GM18867 (cell line): ENCODE data around the gene RPL3.
"Not testable (repeated sequence)": the region's sequence is repeated elsewhere in the genome, so short reads cannot be mapped to it uniquely, and the experiment has no call there.

Experiments
- ATAC-seq: cut with Tn5 transposase; IDR thresholded peaks from one replicate; pipeline ENCODE4 v1.9.1; 2021; ENCODE audit warnings: mild to moderate bottlenecking, moderate library complexity; ENCODE audit not compliant: unreplicated experiment

RPL3 gene

DNA sequence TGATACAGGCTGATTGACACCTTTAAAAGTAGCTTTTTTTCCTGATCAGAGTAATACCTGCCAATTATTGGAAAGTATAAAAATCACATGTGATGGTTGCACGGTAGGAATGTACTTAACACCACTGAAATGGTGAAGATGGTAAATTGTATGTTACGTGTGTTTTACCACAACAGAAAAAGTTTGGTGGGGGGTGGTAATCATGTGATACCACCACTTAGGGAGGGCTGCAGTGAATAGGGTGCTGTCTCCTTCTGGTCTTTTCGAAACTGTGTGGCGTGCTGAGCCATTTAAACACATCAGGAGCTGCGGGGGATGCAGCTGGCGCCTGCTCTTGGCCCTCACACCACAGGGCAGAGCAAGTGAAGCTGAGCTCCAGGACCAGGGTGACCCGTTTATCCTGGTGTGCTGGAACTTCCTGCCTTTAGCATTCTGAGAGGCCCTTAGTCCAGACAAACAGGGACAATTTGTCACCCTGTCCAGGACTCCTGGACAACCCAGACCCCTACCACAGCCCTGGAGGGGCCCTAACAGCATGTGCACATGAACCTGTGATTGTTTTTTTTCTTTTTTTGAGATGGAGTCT lies 33.0 kb upstream of the RPL3 start:
- ATAC-seq: no peak

- ATAC-seq: no peak
Observed at GRCh38 chr22:39351689-39352214, 32.3 kb upstream of the RPL3 start.

GRCh38 chr22:39350757-39351688 lies 31.6 kb upstream of the RPL3 start:
- no peak for ATAC-seq

- no peak for ATAC-seq
Observed at GRCh38 chr22:39349967-39350726, 30.7 kb upstream of the RPL3 start, which contains the start of gene SYNGR1. Gene SYNGR1 (plus strand): TSS chr22:39349991. CDS start chr22:39350011, 20 bp downstream.

DNA sequence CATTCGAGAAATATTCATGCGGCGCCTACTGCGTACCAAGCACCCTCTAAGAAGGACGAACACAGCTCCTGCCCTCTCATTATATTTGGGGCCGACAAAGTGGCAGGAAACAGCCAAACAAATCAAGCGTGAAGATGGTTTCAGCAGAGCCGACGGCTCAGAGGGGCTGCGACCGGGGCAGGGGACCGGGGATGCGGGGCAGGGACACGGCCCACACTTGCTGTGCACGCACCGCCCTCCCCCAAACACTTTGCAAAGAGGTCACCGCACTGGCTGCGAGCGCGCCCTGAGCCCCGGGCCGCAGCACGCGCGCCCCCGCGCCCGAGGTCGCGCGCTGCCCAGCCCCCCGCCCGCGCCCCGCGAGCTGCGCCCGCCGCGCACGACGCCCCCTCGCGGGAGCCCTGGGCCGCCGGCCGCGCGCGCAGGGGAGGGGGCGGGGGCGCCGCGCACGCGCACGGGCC lies 30.1 kb upstream of the RPL3 start:
- ATAC-seq: no peak

DNA sequence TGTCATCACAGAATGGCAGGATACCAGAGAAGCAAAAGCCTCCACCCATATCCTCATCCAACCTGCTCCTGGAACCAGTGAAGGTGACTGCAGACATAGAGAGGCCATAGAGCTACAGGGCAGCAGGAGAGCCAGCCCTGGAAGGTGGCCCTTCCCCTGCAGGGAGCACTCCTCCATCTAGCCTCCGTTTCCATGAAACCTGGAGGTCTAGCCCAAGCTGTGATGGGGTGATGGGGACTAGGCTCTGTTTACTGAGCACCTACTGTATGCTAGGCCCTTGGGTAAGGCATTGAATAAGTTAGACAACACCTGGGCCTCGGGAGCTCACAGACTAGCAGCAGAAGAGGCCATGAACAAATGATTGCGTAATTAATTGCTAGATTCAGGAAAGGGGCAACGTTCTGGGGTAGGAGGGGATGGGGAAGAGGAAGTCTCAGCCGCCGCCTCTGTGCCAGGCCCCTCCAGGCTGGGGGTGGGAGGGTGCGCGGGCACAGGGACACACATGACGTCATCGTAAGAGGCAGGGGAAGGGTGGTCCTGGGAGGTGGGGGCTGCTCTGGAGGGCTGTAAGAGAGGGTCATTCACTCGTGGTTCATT lies 29.6 kb upstream of the RPL3 start:
- ATAC-seq: no peak

- ATAC-seq: no peak
Observed at GRCh38 chr22:39345231-39345630, 25.8 kb upstream of the RPL3 start.

DNA sequence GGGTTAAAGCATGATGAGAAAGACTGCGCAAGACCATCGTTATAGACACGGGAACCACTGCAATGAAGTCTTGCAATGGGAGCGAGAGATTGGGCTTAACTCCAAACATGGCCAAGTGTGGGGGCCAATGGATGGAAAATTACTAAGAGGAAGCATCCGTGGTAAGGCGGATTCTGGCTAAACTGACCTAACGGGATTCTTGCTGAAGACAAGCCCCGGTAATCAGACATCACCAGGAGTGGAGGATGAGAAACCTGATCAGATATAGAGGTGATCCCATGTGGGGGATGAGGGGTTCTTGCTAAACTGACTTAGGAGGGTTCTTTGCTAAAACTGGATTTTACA lies 24.6 kb upstream of the RPL3 start:
- no peak for ATAC-seq

- no peak for ATAC-seq
Observed at GRCh38 chr22:39343259-39344045, 24.0 kb upstream of the RPL3 start.

GRCh38 chr22:39341179-39341578 lies 21.8 kb upstream of the RPL3 start:
- ATAC-seq: no peak

DNA sequence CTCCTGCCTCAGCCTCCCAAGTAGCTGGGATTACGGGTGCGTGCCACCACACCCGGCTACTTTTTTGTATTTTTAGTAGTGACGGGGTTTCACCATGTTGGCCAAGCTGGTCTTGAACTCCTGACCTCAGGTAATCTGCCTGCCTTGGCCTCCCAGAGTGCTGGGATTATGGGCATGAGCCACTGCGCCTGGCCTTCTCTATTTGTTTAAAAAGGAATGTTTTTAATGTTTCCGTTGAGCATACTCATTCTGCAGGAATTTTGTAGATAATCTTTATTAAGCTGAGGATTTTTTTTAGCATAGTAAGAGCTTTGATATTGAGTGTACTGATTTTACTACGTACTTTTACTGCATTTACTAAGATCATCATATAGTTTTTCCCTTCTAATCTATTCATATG lies 20.4 kb upstream of the RPL3 start:
- ATAC-seq: not testable (repeated sequence)

DNA sequence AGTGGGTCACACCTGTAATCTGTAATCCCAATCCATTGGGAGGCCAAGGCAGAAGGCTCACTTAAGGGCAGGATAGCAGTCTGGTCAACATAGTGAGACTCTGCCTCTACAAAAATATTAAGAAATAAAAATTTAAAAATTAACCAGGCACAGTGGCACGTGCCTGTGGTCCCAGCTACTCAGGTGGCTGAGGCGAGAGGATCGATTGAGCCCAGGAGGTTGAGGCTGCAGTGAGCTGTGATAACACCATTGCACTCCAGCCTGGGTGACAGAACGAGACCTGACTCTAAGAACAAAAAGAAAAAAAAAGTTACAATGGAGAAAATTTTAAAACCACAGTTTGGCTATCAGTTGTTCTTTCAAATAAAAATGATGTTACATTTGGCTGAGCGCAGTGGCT lies 17.0 kb upstream of the RPL3 start:
- no peak for ATAC-seq

GRCh38 chr22:39332441-39333064 lies 13.1 kb upstream of the RPL3 start:
- ATAC-seq: no peak

DNA sequence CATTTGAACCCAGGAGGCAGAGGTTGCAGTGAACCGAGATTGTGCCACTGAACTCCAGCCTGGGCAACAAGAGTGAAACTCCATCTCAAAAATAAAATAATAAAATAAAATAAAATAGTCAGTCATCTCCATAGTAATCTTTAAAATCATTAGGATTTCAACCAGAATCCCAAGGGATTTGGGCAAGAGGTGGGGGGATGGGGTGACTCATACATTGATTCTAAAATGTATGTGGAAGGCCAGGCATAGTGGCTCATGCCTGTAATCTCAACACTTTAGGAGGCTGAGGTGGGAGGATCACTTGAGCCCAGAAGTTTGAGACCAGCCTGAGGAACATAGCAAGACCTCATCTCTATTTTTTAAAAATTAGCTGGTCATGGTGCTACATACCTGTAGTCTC lies 11.1 kb upstream of the RPL3 start:
- not testable (repeated sequence) for ATAC-seq

- ATAC-seq: no peak
Observed at GRCh38 chr22:39327995-39328754, 8.8 kb upstream of the RPL3 start.

DNA sequence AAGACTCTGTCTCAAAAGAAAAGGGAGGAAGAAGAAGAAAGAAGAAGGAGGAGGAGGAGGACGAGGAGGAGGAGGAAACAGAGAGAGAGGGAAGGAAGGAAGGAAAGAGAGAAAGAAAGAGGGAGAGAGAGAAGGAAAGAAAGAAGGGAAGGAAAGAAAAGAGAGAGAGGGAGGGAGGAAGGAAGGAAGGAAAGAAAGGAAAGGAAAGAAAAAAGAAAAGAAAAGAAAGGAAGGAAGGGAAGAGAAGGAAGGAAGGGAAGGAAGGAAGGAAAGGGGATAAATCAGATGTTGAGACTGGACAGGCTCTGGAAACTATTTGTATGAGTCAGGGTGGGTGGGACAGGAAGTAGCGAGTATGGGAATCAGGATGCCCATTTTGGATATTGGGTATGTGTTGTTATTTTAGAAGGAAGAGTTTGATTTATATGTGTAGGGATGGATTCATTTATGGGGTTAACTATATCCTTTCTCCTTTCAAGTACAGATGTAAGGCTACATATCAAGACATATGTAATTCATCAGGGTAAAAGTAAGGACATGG lies 6.0 kb upstream of the RPL3 start:
- ATAC-seq: no peak

- not testable (repeated sequence) for ATAC-seq
Observed at GRCh38 chr22:39320616-39321029, 1.2 kb upstream of the RPL3 start.

DNA sequence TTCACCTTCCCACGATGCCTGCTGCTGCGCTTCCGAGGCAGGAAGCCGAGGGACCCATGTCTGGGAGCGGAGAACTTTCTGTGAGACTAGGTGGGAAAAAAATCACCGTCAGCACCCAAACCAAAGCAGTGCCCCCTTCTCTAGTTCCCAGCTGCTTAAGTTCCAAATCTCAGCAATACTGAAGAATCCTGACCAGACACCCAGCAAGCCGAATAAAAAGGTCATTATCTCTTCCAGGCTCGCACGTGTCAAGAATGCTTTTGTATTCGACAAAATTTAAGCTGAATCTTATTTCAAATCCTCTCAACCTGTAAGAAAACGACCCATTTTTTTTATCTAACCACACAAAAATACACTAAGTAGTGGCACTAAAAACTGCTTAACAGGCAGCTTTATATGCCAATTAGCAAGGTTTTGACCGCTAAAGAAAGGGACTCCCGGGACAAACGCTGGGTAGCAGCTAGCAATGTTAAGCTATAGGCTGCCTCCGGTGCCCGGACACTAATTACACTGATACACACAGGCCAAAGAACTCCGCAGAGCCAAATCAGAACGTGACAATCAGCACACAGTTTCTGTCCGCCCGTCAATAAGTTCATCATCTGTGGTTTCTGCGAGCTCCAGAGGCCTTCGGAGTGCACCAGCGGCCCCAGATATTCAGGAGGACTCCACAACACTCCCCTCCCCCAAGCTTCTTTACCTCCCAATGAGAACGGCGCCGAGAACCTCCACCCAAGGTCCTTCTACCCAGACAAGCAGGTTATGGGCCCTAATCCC lies 728 bp downstream of the RPL3 start:
- no peak for ATAC-seq
